WTC11 (cell line): ENCODE results near the gene SLC31A1. TPM values are rescaled to one million over a fixed set of nuclear protein-coding genes. Genes with fewer than 3 reads are reported as not detected.

ENCODE experiments used
- ATAC-seq: fragments of 200-7000 bp; cut with Tn5 transposase; 2 replicates; pipeline ENCODE4 v1.10.0; 2021; ENCODE audit warnings: mild to moderate bottlenecking, moderate library complexity
- CTCF ChIA-PET: fragments of 300-600 bp; sonication (Branson Sonifier 250); formaldehyde crosslinking; loops from one replicate; lab custom pipeline; 2021; ENCODE audit warnings: antibody characterized with exemption; lab: Charles Lee
- POLR2A ChIA-PET: fragments of 350-600 bp; sonication (Branson Sonifier 250); formaldehyde crosslinking; loops from one replicate; lab custom pipeline; 2021; ENCODE audit warnings: antibody characterized with exemption; lab: Charles Lee
- DNase-seq: peaks from one replicate; pipeline ENCODE4 v3.0.0; 2021; ENCODE audit warnings: low spot score
- H3K27ac Mint-ChIP-seq: 2 replicates; pipeline ENCODE4 v1.8.0; 2021; ENCODE audit warnings: mixed read lengths
- H3K27me3 Mint-ChIP-seq: 2 replicates; pipeline ENCODE4 v1.8.0; 2021; ENCODE audit warnings: low read depth, mild to moderate bottlenecking, moderate library complexity, mixed read lengths
- H3K36me3 Mint-ChIP-seq: 2 replicates; pipeline ENCODE4 v1.8.0; 2021; ENCODE audit warnings: mixed read lengths
- H3K4me1 Mint-ChIP-seq: 2 replicates; pipeline ENCODE4 v1.8.0; 2022; ENCODE audit warnings: mixed read lengths
- H3K4me3 Mint-ChIP-seq: 2 replicates; pipeline ENCODE4 v1.8.0; 2021; ENCODE audit warnings: mild to moderate bottlenecking, moderate library complexity, mixed read lengths
- H3K9me3 Mint-ChIP-seq: 2 replicates; pipeline ENCODE4 v1.8.0; 2021; ENCODE audit warnings: mixed read lengths
- AFF4 ChIP-seq: sonication (generic); formaldehyde crosslinking; IDR thresholded peaks from 2 replicates; pipeline ENCODE4 v1.8.1; 2023; ENCODE audit warnings: mild to moderate bottlenecking, missing genetic modification reagents, borderline replicate concordance
- CTCF ChIP-seq: fragments of 200-600 bp; IDR thresholded peaks from 2 replicates; pipeline ENCODE4 v1.8.0; 2022; ENCODE audit warnings: antibody characterized with exemption
- ELF4 ChIP-seq: sonication (generic); formaldehyde crosslinking; IDR thresholded peaks from 2 replicates; pipeline ENCODE4 v1.8.1; 2022; ENCODE audit warnings: low read depth, mild to moderate bottlenecking, moderate library complexity, missing genetic modification reagents
- EMX1 ChIP-seq: fragments of 250-450 bp; sonication (Bioruptor Pico); IDR thresholded peaks from 2 replicates; pipeline ENCODE4 v1.8.0; 2021; ENCODE audit warnings: mild to moderate bottlenecking
- ERG ChIP-seq: fragments of 250-450 bp; sonication (Bioruptor Pico); IDR thresholded peaks from 2 replicates; pipeline ENCODE4 v1.8.0; 2021; ENCODE audit warnings: mild to moderate bottlenecking
- FOXP1 ChIP-seq: sonication (generic); formaldehyde crosslinking; IDR thresholded peaks from 2 replicates; pipeline ENCODE4 v1.8.0; 2022; ENCODE audit warnings: missing genetic modification reagents, mild to moderate bottlenecking, moderate library complexity, borderline replicate concordance
- IRF1 ChIP-seq: sonication (generic); formaldehyde crosslinking; IDR thresholded peaks from 2 replicates; pipeline ENCODE4 v1.8.0; 2023; ENCODE audit warnings: missing genetic modification reagents
- MLX ChIP-seq: sonication (generic); formaldehyde crosslinking; IDR thresholded peaks from 2 replicates; pipeline ENCODE4 v1.8.1; 2023; ENCODE audit warnings: mild to moderate bottlenecking, missing genetic modification reagents, moderate library complexity
- NR1H2 ChIP-seq: sonication (generic); formaldehyde crosslinking; IDR thresholded peaks from 2 replicates; pipeline ENCODE4 v1.9.0; 2021; ENCODE audit warnings: mild to moderate bottlenecking, moderate library complexity, missing genetic modification reagents
- SMAD3 ChIP-seq: sonication (generic); formaldehyde crosslinking; IDR thresholded peaks from 2 replicates; pipeline ENCODE4 v1.8.0; 2022; ENCODE audit warnings: missing genetic modification reagents, mild to moderate bottlenecking, borderline replicate concordance
- SMAD4 ChIP-seq: sonication (generic); formaldehyde crosslinking; IDR thresholded peaks from 2 replicates; pipeline ENCODE4 v1.8.0; 2022; ENCODE audit warnings: mild to moderate bottlenecking, missing genetic modification reagents
- SP1 ChIP-seq: sonication (generic); formaldehyde crosslinking; conservative IDR thresholded peaks from 2 replicates; pipeline ENCODE4 v1.8.1; 2022; ENCODE audit warnings: missing genetic modification reagents
- USF1 ChIP-seq: sonication (generic); formaldehyde crosslinking; IDR thresholded peaks from 2 replicates; pipeline ENCODE4 v1.8.0; 2022; ENCODE audit warnings: mild to moderate bottlenecking, missing genetic modification reagents
- ZNF121 ChIP-seq: sonication (generic); formaldehyde crosslinking; IDR thresholded peaks from 2 replicates; pipeline ENCODE4 v1.8.0; 2023; ENCODE audit warnings: missing genetic modification reagents
- ZNF219 ChIP-seq: sonication (generic); formaldehyde crosslinking; IDR thresholded peaks from 2 replicates; pipeline ENCODE4 v1.8.0; 2023; ENCODE audit warnings: missing genetic modification reagents, mild to moderate bottlenecking, borderline replicate concordance
- ZNF416 ChIP-seq: fragments of 250-450 bp; sonication (Bioruptor Pico); IDR thresholded peaks from 2 replicates; pipeline ENCODE4 v1.9.0; 2021; ENCODE audit warnings: mild to moderate bottlenecking, inconsistent platforms
- ZSCAN18 ChIP-seq: fragments of 250-450 bp; sonication (Bioruptor Pico); IDR thresholded peaks from 2 replicates; pipeline ENCODE4 v2.1.2; 2022; ENCODE audit warnings: mild to moderate bottlenecking, moderate library complexity
- total RNA-seq: library from RNA; stranded (reverse); gene quantifications from 3 replicates; pipeline ENCODE4 v1.2.3, GENCODE V29; 2021

The SLC31A1 gene
- total RNA-seq, 1 experiment from 2014 or later: 43.9 TPM

GRCh38 chr9:113258282-113258681, 36.9 kb downstream of the SLC31A1 start:
- H3K4me1 Mint-ChIP-seq: no peaks in the 10 kb centered on the region

More at GRCh38 chr9:113258282-113258681, 36.9 kb downstream of the SLC31A1 start:
- TF ChIP-seq MLX (CRISPR knock-in tag) (no peak), SMAD4 (CRISPR knock-in tag) (no peak), FOXP1 (CRISPR knock-in tag) (no peak), USF1 (no peak), ZNF416 (CRISPR knock-in tag) (no peak), ERG (no peak), ZSCAN18 (CRISPR knock-in tag) (no peak), ELF4 (CRISPR knock-in tag) (no peak), CTCF (no peak), SMAD3 (CRISPR knock-in tag) (no peak), EMX1 (no peak), NR1H2 (CRISPR knock-in tag) (no peak), IRF1 (CRISPR knock-in tag) (no peak), SP1 (CRISPR knock-in tag) (no peak), ZNF121 (CRISPR knock-in tag) (no peak), AFF4 (CRISPR knock-in tag) (no peak), ZNF219 (CRISPR knock-in tag) (no peak)
- DNase-seq (no peak), ATAC-seq (no peak)
- H3K36me3 Mint-ChIP-seq: peaks cover 32% of the 10 kb centered on the region
- ChIA-PET CTCF (no interaction called here), POLR2A (no interaction called here)
- H3K4me3 Mint-ChIP-seq: no peak overlapping the region
- no peaks in the 10 kb centered on the region for H3K27me3 Mint-ChIP-seq
- no peak overlapping the region for H3K27ac Mint-ChIP-seq
- H3K9me3 Mint-ChIP-seq: no peaks in the 10 kb centered on the region
